GM19397 (cell line): ENCODE data around the gene PRR23A.

ENCODE experiments used
- ATAC-seq: cut with Tn5 transposase; IDR thresholded peaks from one replicate; pipeline ENCODE4 v1.9.1; 2021; ENCODE audit warnings: mild to moderate bottlenecking, moderate library complexity; ENCODE audit not compliant: unreplicated experiment

PRR23A gene

DNA sequence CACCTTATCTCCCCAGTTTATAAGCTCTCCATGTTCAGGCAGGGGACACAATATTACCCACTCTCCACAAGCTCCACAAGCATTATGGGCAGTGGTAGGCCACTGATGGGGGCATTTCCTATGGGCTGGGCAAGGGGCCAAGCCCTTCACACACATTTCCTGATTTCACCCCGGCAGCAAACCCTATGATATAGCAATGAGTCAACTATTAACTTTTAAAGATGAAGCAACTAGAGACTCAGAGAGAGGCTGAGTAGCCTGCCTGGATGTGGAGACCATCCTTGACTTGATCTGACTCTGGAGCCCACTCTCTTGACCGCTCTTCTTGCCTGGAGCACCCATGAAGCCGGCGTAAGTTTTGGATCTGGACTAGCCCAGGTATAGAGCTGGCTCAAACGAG is 31.6 kb downstream of the PRR23A start:
- ATAC-seq = no peak

DNA sequence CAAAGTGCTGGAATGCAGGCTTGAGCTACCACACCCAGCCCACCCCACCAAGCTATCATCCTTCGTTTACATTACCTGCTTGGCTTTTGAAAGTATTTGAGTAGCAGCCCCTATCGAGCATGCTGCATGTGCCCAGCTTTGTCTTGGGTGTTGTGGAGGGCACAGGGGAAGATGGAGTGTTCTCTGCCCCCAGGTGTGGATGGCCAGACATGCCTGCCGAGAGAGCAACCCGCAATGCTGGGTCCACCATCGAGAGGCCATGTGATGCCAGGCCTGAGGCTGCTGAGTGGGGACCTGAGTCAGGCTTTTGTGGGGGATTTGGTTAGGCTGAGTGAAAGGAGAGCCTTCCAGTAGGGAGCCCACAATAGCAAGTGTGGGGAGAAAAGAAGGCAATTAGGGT is 33.1 kb downstream of the PRR23A start:
- ATAC-seq = no peak

DNA sequence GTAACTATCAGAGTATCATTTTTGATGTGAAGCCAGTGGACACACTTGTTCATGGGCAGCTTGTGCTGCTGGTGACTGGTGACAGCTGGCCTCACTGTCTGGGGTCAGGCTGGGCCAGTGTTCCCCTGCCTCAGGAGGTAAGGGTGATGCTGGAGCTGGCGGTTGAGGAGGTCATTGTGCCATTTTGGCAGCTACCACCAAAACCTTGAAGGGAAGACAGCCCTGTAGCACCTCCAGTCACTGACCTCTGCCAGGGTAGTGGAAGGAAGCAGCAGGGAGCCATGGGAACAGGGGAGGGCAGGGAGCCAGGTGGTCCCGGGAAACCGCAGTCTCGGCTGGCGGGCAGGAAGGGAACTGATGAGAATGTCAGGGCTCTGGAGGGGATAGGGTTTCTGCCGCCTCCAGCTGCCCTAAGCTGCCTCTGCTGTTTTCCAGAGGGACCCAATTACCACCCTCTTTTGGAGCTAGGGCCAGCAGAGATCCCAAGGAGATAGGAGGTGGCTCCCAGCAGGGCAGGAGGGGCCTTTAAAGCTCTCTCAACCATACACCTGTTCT is 34.2 kb downstream of the PRR23A start:
- ATAC-seq = no peak

DNA sequence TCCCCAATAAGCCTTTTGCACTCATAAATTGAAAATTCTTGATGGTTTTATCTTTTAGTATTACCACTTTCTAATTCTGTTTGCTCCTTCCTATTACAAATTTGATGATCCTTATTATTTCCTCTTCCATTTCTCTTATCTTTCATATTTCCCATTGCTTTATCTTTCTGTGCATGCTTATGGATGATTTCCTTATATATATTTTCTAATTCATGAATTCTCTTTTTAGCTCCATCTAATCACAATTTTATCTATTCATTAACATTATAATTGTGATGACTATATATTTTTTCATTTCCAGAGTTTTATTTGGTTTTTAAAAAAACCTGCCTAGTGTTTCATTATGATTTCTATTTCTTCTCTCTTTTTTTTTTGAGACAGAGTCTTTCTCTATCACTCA is 41.1 kb downstream of the PRR23A start:
- no peak for ATAC-seq

DNA sequence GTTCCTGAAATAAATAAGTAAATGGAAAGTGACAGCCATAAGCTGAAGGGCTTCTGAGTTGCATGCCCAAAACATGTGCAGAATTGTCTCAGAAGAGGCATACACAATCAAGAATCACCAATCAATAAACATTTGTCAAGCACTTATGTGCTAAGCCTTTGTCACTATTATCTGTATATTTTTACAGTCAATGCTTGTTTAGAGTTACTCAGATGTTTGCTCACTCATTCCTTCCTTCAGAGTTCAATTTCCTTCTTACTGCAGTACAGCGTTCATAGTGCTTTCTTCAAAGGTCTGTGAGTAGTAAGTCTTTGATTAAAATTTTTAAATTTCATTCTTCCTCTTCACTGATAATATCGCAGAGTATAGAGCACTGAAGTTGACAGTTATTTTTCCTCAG is 41.8 kb downstream of the PRR23A start:
- ATAC-seq = no peak

DNA sequence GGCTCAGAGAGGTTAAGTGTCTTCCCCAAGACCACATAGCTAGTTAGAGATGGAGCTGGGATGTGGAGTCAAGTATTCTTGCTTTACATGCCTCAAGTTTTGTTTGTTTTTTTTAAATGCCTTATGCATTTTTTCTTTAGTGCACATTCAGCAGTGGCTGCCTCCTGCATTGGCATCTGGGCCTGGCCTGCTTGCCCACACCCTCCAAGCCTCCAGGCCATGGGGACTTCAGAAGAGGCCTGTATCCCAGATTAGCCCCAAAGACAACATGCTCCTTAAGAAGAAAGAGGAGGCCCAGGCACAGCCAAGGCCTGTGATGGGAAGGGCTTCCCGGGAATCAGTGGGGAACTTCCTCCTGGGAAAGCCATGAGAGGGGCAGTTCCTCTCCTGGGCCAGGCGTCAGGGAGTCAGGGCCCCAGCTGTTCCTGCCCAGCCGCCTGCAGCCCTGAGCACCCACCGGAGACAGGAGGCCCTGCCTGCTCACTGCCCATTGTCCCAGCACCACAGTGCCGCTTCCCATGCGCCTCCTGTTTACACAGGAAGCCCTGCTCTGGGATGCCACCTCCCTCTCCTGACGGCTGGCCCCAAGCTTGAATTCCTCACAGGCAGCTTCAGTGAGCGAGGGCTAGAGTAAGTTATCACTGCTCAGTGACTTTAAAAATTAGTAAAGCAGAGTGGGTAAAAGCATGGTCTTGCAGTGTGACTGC is 43.1 kb downstream of the PRR23A start:
- no peak for ATAC-seq

DNA sequence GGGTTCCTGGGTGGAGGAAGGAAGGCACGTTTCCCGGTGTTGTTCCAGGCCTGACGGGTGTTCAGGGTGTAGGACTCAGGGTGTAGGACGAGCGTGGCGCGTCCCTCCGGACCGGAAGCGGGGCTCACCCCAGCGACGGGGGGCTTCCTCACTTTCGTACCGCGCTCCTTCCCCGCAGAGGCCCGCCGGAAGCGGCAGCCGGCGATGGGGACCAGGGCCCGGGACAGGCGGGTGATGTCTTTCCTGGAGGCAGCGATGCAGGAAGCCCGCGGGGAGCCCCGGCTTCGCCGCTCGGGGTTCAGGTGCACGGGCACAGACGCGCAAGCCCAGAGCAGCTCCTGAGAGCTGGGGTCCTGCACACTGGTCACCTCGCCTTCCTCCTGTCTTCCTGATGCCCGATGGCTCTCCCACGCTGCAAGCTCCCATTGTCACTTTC is 45.6 kb downstream of the PRR23A start:
- no peak for ATAC-seq
